ENCODE measurements around the gene ZNF710. TPM values are rescaled to one million over a fixed set of nuclear protein-coding genes. Genes with fewer than 3 reads are reported as not detected.

ZNF710 gene
- total RNA-seq, 4 donors from 2014 or later = 27.3 to 43.4 (median 35.6) TPM

GRCh38 chr15:90060797-90061196 is 59.7 kb downstream of the ZNF710 start:
- Histone ChIP-seq H3K9me3 (no peaks in the 10 kb centered on the region), H3K27ac (peak overlapping the region; percentile 80 to 86 (median 83)), H3K4me1 (peaks cover 44 to 70% (median 50%) of the 10 kb centered on the region in 4 donors), H3K27me3 (no peaks in the 10 kb centered on the region), H3K36me3 (no peaks in the 10 kb centered on the region), H3K4me3 (no peak overlapping the region)
- TF ChIP-seq POLR2A (IDR thresholded peaks at IDR 0.05) = no peak
- no peak for TF ChIP-seq EP300 (IDR thresholded peaks at IDR 0.05; ENCODE audit: low read depth)
- TF ChIP-seq, protein P1, sequence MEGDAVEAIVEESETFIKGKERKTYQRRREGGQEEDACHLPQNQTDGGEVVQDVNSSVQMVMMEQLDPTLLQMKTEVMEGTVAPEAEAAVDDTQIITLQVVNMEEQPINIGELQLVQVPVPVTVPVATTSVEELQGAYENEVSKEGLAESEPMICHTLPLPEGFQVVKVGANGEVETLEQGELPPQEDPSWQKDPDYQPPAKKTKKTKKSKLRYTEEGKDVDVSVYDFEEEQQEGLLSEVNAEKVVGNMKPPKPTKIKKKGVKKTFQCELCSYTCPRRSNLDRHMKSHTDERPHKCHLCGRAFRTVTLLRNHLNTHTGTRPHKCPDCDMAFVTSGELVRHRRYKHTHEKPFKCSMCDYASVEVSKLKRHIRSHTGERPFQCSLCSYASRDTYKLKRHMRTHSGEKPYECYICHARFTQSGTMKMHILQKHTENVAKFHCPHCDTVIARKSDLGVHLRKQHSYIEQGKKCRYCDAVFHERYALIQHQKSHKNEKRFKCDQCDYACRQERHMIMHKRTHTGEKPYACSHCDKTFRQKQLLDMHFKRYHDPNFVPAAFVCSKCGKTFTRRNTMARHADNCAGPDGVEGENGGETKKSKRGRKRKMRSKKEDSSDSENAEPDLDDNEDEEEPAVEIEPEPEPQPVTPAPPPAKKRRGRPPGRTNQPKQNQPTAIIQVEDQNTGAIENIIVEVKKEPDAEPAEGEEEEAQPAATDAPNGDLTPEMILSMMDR (IDR thresholded peaks at IDR 0.05) = no peak
- TF ChIP-seq POLR2AphosphoS5 (IDR thresholded peaks at IDR 0.05) = no peak
- no peak for DNase-seq
- intact Hi-C loops (cut with DNase I; ENCODE audit: low total_unique reads) = no loop called here
- in situ Hi-C loops (cut with MboI; ENCODE audit: low pct_ligation_motif_present in 1 of 4, low pct_unique_long_range_greater_than_20kb in 1 of 4, low sequenced_read_pairs in 3 of 4) = no loop called here
- 60 to 65% methylated on average over 1 to 3 of the region's 3 CpGs for WGBS, 2 donors (ENCODE audit: low coverage in 1 of 2)

DNA sequence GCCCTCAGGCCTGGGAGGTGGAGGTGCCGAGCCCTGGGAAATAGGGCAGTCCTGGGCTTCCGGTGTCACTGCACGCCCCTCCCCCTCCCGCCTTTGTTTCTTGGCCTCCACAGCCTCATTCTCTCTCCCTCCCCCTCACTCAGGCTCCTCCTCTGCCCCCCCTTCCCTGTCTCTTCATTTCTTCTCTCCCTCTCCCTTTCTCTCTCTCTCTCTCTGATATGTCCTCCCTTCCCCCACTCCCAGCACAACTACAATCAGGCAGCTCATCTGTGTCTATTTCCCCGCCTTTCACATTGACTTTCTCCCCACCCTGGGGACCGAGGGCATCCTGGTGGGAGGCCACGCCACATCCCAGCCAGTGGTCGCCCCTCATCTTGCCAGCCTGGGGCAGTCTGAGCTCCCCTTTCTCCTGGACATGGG is 60.9 kb downstream of the ZNF710 start:
- no peaks in the 10 kb centered on the region for H3K27me3 ChIP-seq
- 20 to 31% methylated on average over 1 to 8 of the region's 8 CpGs for WGBS, 2 donors (ENCODE audit: low coverage in 1 of 2)
- in situ Hi-C loops (cut with MboI; ENCODE audit: low pct_ligation_motif_present in 1 of 4, low pct_unique_long_range_greater_than_20kb in 1 of 4, low sequenced_read_pairs in 3 of 4) (no loop called here), intact Hi-C loops (cut with DNase I; ENCODE audit: low total_unique reads) (no loop called here)
- peaks cover 44 to 72% (median 50%) of the 10 kb centered on the region in 4 donors for H3K4me1 ChIP-seq
- peak overlapping the region in 1 of 4 donors; percentile 10 for H3K4me3 ChIP-seq
- TF ChIP-seq EP300 (IDR thresholded peaks at IDR 0.05; ENCODE audit: low read depth) (no peak), POLR2AphosphoS5 (IDR thresholded peaks at IDR 0.05) (no peak), POLR2A (IDR thresholded peaks at IDR 0.05) (no peak)
- TF ChIP-seq, protein P1 (IDR thresholded peaks at IDR 0.05) = no peak
- H3K27ac ChIP-seq = peak overlapping the region; percentile 80 to 86 (median 83)
- peak; percentile 85 for DNase-seq
- H3K9me3 ChIP-seq = no peaks in the 10 kb centered on the region
- H3K36me3 ChIP-seq = no peaks in the 10 kb centered on the region

GRCh38 chr15:90062462-90062932 is 61.4 kb downstream of the ZNF710 start:
- 60% methylated on average over 16 of the region's 16 CpGs; no CpG with 5 or more reads in 1 of the 2 donors for WGBS, 2 donors (ENCODE audit: low coverage in 1 of 2)
- no peaks in the 10 kb centered on the region for H3K27me3 ChIP-seq
- in situ Hi-C loops (cut with MboI; ENCODE audit: low pct_ligation_motif_present in 1 of 4, low pct_unique_long_range_greater_than_20kb in 1 of 4, low sequenced_read_pairs in 3 of 4) = no loop called here
- H3K9me3 ChIP-seq = no peaks in the 10 kb centered on the region
- TF ChIP-seq POLR2AphosphoS5 (IDR thresholded peaks at IDR 0.05) (peak in 2 of 3 donors; percentile 67), EP300 (IDR thresholded peaks at IDR 0.05; ENCODE audit: low read depth) (no peak), POLR2A (IDR thresholded peaks at IDR 0.05) (no peak)
- TF ChIP-seq, protein P1 (IDR thresholded peaks at IDR 0.05) = no peak
- H3K36me3 ChIP-seq = peaks cover 0 to 2% (median 0%) of the 10 kb centered on the region in 4 donors
- peak overlapping the region in 1 of 4 donors; percentile 10 for H3K4me3 ChIP-seq
- intact Hi-C loops (cut with DNase I; ENCODE audit: low total_unique reads) = no loop called here
- peak; percentile 91 for DNase-seq
- peaks cover 44 to 72% (median 50%) of the 10 kb centered on the region in 4 donors for H3K4me1 ChIP-seq
- H3K27ac ChIP-seq = peak overlapping the region; percentile 80 to 86 (median 83)

DNA sequence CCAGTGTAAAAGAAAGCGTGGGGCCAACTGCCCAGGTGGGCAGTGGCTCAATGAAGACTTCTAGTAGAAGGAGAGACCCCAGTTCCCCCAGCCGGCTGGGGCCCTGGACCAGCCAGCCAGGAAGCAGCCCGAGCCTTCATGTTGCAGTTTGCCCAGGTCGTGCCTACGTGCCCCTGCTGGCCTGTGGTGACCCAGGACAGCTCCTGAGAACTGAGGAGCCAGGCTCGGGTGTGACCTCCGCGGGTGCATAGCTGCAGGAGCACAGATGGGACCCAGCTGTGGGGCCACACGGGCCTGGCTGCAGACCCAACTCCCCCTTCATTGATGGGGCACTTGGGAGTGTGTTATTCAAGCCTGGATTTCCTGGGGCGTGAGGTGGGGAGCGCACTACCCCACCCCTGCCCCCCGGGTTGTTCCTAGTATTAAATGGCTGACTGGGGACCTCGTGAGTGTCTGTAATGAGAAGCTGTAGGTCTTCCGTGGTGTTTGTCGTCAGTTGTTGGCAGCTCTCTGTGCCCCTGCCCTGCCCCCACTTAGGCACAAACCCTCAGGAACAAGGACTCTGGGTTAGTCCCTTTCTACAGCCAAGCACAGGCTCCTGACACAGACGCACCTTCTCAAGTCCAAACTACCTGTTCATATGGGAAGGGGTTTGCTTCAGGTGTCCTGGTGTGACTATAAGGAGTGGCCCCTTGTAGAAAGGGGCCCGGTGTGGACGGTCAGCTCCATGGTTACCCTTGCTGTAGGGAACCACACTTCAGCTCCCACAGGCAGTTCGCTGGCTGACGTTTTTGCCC is 62.0 kb downstream of the ZNF710 start:
- no peak for DNase-seq
- peak overlapping the region; percentile 80 to 86 (median 83) for H3K27ac ChIP-seq
- H3K27me3 ChIP-seq = no peaks in the 10 kb centered on the region
- H3K36me3 ChIP-seq = peaks cover 0 to 6% (median under 1%) of the 10 kb centered on the region in 4 donors
- in situ Hi-C loops (cut with MboI; ENCODE audit: low pct_ligation_motif_present in 1 of 4, low pct_unique_long_range_greater_than_20kb in 1 of 4, low sequenced_read_pairs in 3 of 4) (no loop called here), intact Hi-C loops (cut with DNase I; ENCODE audit: low total_unique reads) (no loop called here)
- H3K9me3 ChIP-seq = no peaks in the 10 kb centered on the region
- 68% methylated on average over 14 of the region's 20 CpGs; no CpG with 5 or more reads in 1 of the 2 donors for WGBS, 2 donors (ENCODE audit: low coverage in 1 of 2)
- H3K4me3 ChIP-seq = no peak overlapping the region
- H3K4me1 ChIP-seq = peaks cover 44 to 72% (median 50%) of the 10 kb centered on the region in 4 donors
- TF ChIP-seq POLR2A (IDR thresholded peaks at IDR 0.05) = no peak
- TF ChIP-seq POLR2AphosphoS5 (IDR thresholded peaks at IDR 0.05) = no peak
- TF ChIP-seq, protein P1 (IDR thresholded peaks at IDR 0.05) = no peak
- TF ChIP-seq EP300 (IDR thresholded peaks at IDR 0.05; ENCODE audit: low read depth) = no peak
